MG63 (cell line): ENCODE measurements around the gene CPNE9. TPM values are rescaled to one million over a fixed set of nuclear protein-coding genes. Genes with fewer than 3 reads are reported as not detected.

Experiments used
- DNase-seq: peaks from one replicate; pipeline ENCODE4 v3.0.0-alpha.2; 2020
- H3K27me3 ChIP-seq: fragments of 250-450 bp; sonication (Bioruptor Pico); 2 replicates; pipeline ENCODE4 v1.5.1; 2020; ENCODE audit warnings: mild to moderate bottlenecking, moderate library complexity
- H3K36me3 ChIP-seq: fragments of 250-450 bp; sonication (Bioruptor Pico); 2 replicates; pipeline ENCODE4 v1.5.1; 2020; ENCODE audit warnings: mild to moderate bottlenecking, moderate library complexity
- H3K4me3 ChIP-seq: fragments of 250-450 bp; sonication (Bioruptor Pico); 2 replicates; pipeline ENCODE4 v1.5.1; 2020; ENCODE audit warnings: mild to moderate bottlenecking, moderate library complexity
- H3K9me3 ChIP-seq: fragments of 250-450 bp; sonication (Bioruptor Pico); 2 replicates; pipeline ENCODE4 v1.5.1; 2020; ENCODE audit warnings: mild to moderate bottlenecking, moderate library complexity
- total RNA-seq: library from RNA; depleted of rRNA; stranded (reverse); fragments of >200 nt; shearing (Covaris generic); gene quantifications from 2 replicates; pipeline ENCODE4 v1.2.3, GENCODE V29; 2014; ENCODE audit warnings: low replicate concordance

The CPNE9 gene
- total RNA-seq, 1 experiment from 2014 or later: not detected

- H3K9me3 ChIP-seq: no peaks in the 10 kb centered on the region
- H3K36me3 ChIP-seq: no peaks in the 10 kb centered on the region
- no peak for DNase-seq
- no peak overlapping the region for H3K4me3 ChIP-seq
- H3K27me3 ChIP-seq: no peaks in the 10 kb centered on the region
Observed at GRCh38 chr3:9683426-9683825, 20.2 kb upstream of the CPNE9 start.

GRCh38 chr3:9685216-9686049, 18.2 kb upstream of the CPNE9 start:
- H3K4me3 ChIP-seq: no peak overlapping the region
- H3K36me3 ChIP-seq: no peaks in the 10 kb centered on the region
- no peaks in the 10 kb centered on the region for H3K27me3 ChIP-seq
- no peak for DNase-seq
- no peaks in the 10 kb centered on the region for H3K9me3 ChIP-seq

- no peak overlapping the region for H3K4me3 ChIP-seq
- H3K36me3 ChIP-seq: no peaks in the 10 kb centered on the region
- H3K27me3 ChIP-seq: no peaks in the 10 kb centered on the region
- H3K9me3 ChIP-seq: no peaks in the 10 kb centered on the region
- DNase-seq: no peak
Observed at GRCh38 chr3:9686050-9686550, 17.5 kb upstream of the CPNE9 start.

- DNase-seq: no peak
- no peaks in the 10 kb centered on the region for H3K36me3 ChIP-seq
- H3K27me3 ChIP-seq: no peaks in the 10 kb centered on the region
- H3K4me3 ChIP-seq: no peak overlapping the region
- H3K9me3 ChIP-seq: no peaks in the 10 kb centered on the region
Observed at GRCh38 chr3:9686703-9687102, 16.9 kb upstream of the CPNE9 start.

- DNase-seq: no peak
- Histone ChIP-seq H3K4me3 (no peak overlapping the region), H3K9me3 (no peaks in the 10 kb centered on the region), H3K27me3 (no peaks in the 10 kb centered on the region), H3K36me3 (no peaks in the 10 kb centered on the region)
Observed at GRCh38 chr3:9687514-9687913, 16.1 kb upstream of the CPNE9 start.

GRCh38 chr3:9688961-9689360, 14.7 kb upstream of the CPNE9 start:
- DNase-seq: no peak
- H3K9me3 ChIP-seq: no peaks in the 10 kb centered on the region
- no peaks in the 10 kb centered on the region for H3K36me3 ChIP-seq
- no peak overlapping the region for H3K4me3 ChIP-seq
- no peaks in the 10 kb centered on the region for H3K27me3 ChIP-seq

- Histone ChIP-seq H3K4me3 (no peak overlapping the region), H3K27me3 (no peaks in the 10 kb centered on the region), H3K36me3 (no peaks in the 10 kb centered on the region), H3K9me3 (no peaks in the 10 kb centered on the region)
- DNase-seq: no peak
Observed at GRCh38 chr3:9689757-9690156, 13.9 kb upstream of the CPNE9 start.

- Histone ChIP-seq H3K4me3 (no peak overlapping the region), H3K36me3 (no peaks in the 10 kb centered on the region), H3K27me3 (no peaks in the 10 kb centered on the region), H3K9me3 (no peaks in the 10 kb centered on the region)
- DNase-seq: no peak
Observed at GRCh38 chr3:9690451-9691450, 12.9 kb upstream of the CPNE9 start.

GRCh38 chr3:9691636-9692035, 12.0 kb upstream of the CPNE9 start:
- no peaks in the 10 kb centered on the region for H3K9me3 ChIP-seq
- DNase-seq: no peak
- no peaks in the 10 kb centered on the region for H3K36me3 ChIP-seq
- no peaks in the 10 kb centered on the region for H3K27me3 ChIP-seq
- H3K4me3 ChIP-seq: no peak overlapping the region

- no peak for DNase-seq
- H3K9me3 ChIP-seq: no peaks in the 10 kb centered on the region
- H3K27me3 ChIP-seq: no peaks in the 10 kb centered on the region
- no peaks in the 10 kb centered on the region for H3K36me3 ChIP-seq
- H3K4me3 ChIP-seq: no peak overlapping the region
Observed at GRCh38 chr3:9692416-9692815, 11.2 kb upstream of the CPNE9 start.

GRCh38 chr3:9695345-9695744, 8.3 kb upstream of the CPNE9 start:
- Histone ChIP-seq H3K27me3 (no peaks in the 10 kb centered on the region), H3K9me3 (no peaks in the 10 kb centered on the region), H3K4me3 (no peak overlapping the region), H3K36me3 (no peaks in the 10 kb centered on the region)
- no peak for DNase-seq

GRCh38 chr3:9695746-9696145, 7.9 kb upstream of the CPNE9 start:
- no peaks in the 10 kb centered on the region for H3K9me3 ChIP-seq
- DNase-seq: no peak
- no peak overlapping the region for H3K4me3 ChIP-seq
- no peaks in the 10 kb centered on the region for H3K27me3 ChIP-seq
- no peaks in the 10 kb centered on the region for H3K36me3 ChIP-seq

GRCh38 chr3:9696480-9697220, 7.0 kb upstream of the CPNE9 start:
- Histone ChIP-seq H3K27me3 (no peaks in the 10 kb centered on the region), H3K36me3 (no peaks in the 10 kb centered on the region), H3K9me3 (no peaks in the 10 kb centered on the region), H3K4me3 (no peak overlapping the region)
- DNase-seq: no peak

GRCh38 chr3:9697892-9698291, 5.7 kb upstream of the CPNE9 start:
- DNase-seq: no peak
- H3K36me3 ChIP-seq: no peaks in the 10 kb centered on the region
- H3K27me3 ChIP-seq: no peaks in the 10 kb centered on the region
- H3K4me3 ChIP-seq: no peak overlapping the region
- H3K9me3 ChIP-seq: no peaks in the 10 kb centered on the region

- no peak overlapping the region for H3K4me3 ChIP-seq
- no peaks in the 10 kb centered on the region for H3K9me3 ChIP-seq
- H3K27me3 ChIP-seq: no peaks in the 10 kb centered on the region
- DNase-seq: no peak
- no peaks in the 10 kb centered on the region for H3K36me3 ChIP-seq
Observed at GRCh38 chr3:9698293-9698692, 5.3 kb upstream of the CPNE9 start.

GRCh38 chr3:9700536-9700935, 3.1 kb upstream of the CPNE9 start:
- H3K9me3 ChIP-seq: no peaks in the 10 kb centered on the region
- H3K4me3 ChIP-seq: no peak overlapping the region
- no peaks in the 10 kb centered on the region for H3K27me3 ChIP-seq
- DNase-seq: no peak
- no peaks in the 10 kb centered on the region for H3K36me3 ChIP-seq

- H3K27me3 ChIP-seq: no peaks in the 10 kb centered on the region
- no peak overlapping the region for H3K4me3 ChIP-seq
- H3K36me3 ChIP-seq: no peaks in the 10 kb centered on the region
- H3K9me3 ChIP-seq: no peaks in the 10 kb centered on the region
- no peak for DNase-seq
Observed at GRCh38 chr3:9701006-9701405, 2.6 kb upstream of the CPNE9 start.
